Spleen (tissue), 11 donors: ENCODE data around the gene FAM234B. TPM values are rescaled to one million over a fixed set of nuclear protein-coding genes. Genes with fewer than 3 reads are reported as not detected.
A peak's percentile ranks its signal among the peaks of the same experiment; 100 is the strongest.

Source experiments
- DNase-seq: peaks from one replicate; pipeline ENCODE4 v3.0.0-alpha.2; 2020
- H3K27ac ChIP-seq, 8 donors: fragments of 200-600 bp; sonication (generic) in 7 of 8; 1 replicate in 4 of 8; 2 replicates in 4 of 8; pipeline versions ENCODE4 v1.5.0 to v1.8.0; 2016 to 2021; ENCODE audit warnings: inconsistent platforms in 4 of 8, mild to moderate bottlenecking in 4 of 8, moderate library complexity in 1 of 8
- H3K27me3 ChIP-seq, 7 donors: fragments of 200-600 bp; sonication (generic) in 6 of 7; replicated peaks in 1 of 7; 1 replicate in 4 of 7; 2 replicates in 3 of 7; pipeline versions ENCODE4 v1.5.0 to v1.8.0; 2016 to 2021; ENCODE audit warnings: inconsistent platforms in 3 of 7, mild to moderate bottlenecking in 1 of 7
- H3K36me3 ChIP-seq, 6 donors: fragments of 200-600 bp; sonication (generic) in 5 of 6; 1 replicate in 4 of 6; 2 replicates in 2 of 6; pipeline versions ENCODE4 v1.5.0 to v1.8.0; 2016 to 2021; ENCODE audit warnings: inconsistent platforms in 2 of 6
- H3K4me1 ChIP-seq, 6 donors: fragments of 200-600 bp; sonication (generic) in 5 of 6; 1 replicate in 3 of 6; 2 replicates in 3 of 6; pipeline versions ENCODE4 v1.5.0 to v1.8.0; 2016 to 2021; ENCODE audit warnings: inconsistent platforms in 3 of 6
- H3K4me3 ChIP-seq, 8 donors: fragments of 200-600 bp; sonication (generic) in 7 of 8; 1 replicate in 4 of 8; 2 replicates in 4 of 8; pipeline versions ENCODE4 v1.5.0 to v1.8.0; 2016 to 2021; ENCODE audit warnings: inconsistent platforms in 4 of 8, mild to moderate bottlenecking in 4 of 8, moderate library complexity in 2 of 8
- H3K9me3 ChIP-seq, 8 donors: fragments of 200-600 bp; sonication (generic) in 7 of 8; 1 replicate in 4 of 8; 2 replicates in 4 of 8; pipeline versions ENCODE4 v1.5.0 to v1.8.0; 2016 to 2021; ENCODE audit warnings: inconsistent platforms in 4 of 8
- POLR2A ChIP-seq, 3 donors: fragments of 450-650 bp; IDR thresholded peaks; one replicate each; pipeline ENCODE4 v1.5.1; 2017; ENCODE audit warnings: antibody characterized with exemption in 3 of 3, mild to moderate bottlenecking in 1 of 3
- POLR2AphosphoS5 ChIP-seq, 3 donors: sonication (generic); formaldehyde crosslinking; IDR thresholded peaks; one replicate each; pipeline ENCODE4 v1.5.1; 2017; ENCODE audit warnings: antibody characterized with exemption in 3 of 3
- WGBS, 5 donors: extraction: QIAGEN DNeasy Blood & Tissue Kit in 3 of 5; methylation state at CpG; one replicate each; pipeline versions ENCODE4 v1.1.5 to v1.1.7; 2013 to 2018; 5-methylcytosine and 5-hydroxymethylcytosine counted together
- intact Hi-C: fragments of 100-400 bp; cut with DNase I; formaldehyde crosslinking; loops from one replicate; pipeline ENCODE4 v1.15.0; 2023; ENCODE audit warnings: low total_unique reads
- polyA plus RNA-seq, 3 donors: library from polyadenylated mRNA; stranded (reverse); fragments of 200-250 nt; gene quantifications; one replicate each; pipeline ENCODE4 v1.2.1, GENCODE V29; 2013
- total RNA-seq, 7 donors: library from RNA; depleted of rRNA in 3 of 7; stranded (reverse); fragments of >200 nt in 3 of 7; fragmentation: NEBNext Ultra II Directional in 4 of 7; extraction: Animal tissue kit (Norgen Biotek cat#: 25700) in 4 of 7; gene quantifications; one replicate each; pipeline versions ENCODE4 v1.1.0 to v1.2.1, GENCODE V29; 2016 to 2021
- TF ChIP-seq, protein P1 (sequence below), 11 experiments: fragments of 200-600 bp in 7 of 11; fragments of 450-650 bp in 4 of 11; sonication (generic) in 4 of 11; IDR thresholded peaks in 8 of 11; conservative IDR thresholded peaks in 3 of 11; 1 replicate in 7 of 11; 2 replicates in 4 of 11; pipeline versions ENCODE4 v1.4.0 to v1.8.0; 2016 to 2021; ENCODE audit warnings: antibody characterized with exemption in 11 of 11, inconsistent platforms in 4 of 11, mild to moderate bottlenecking in 1 of 11
- donor health status: healthy with polysubstance abuse.
- donor health status: DM: no; HTN: no; CAD: no; lungs with moderate emphysema.
- donor health status: DM: no; HTN: no; CAD: no.
- donor health status: Bipolar disorder and iron deficiency.
- donor health status: healthy.
- donor health status: DM: no; HTN: no; CAD: no.
- donor health status: DM: yes; HTN: yes; CAD: no.

Gene FAM234B
- total and polyA plus RNA-seq, 10 donors = 0.59 to 8.2 (median 6.2) TPM

DNA sequence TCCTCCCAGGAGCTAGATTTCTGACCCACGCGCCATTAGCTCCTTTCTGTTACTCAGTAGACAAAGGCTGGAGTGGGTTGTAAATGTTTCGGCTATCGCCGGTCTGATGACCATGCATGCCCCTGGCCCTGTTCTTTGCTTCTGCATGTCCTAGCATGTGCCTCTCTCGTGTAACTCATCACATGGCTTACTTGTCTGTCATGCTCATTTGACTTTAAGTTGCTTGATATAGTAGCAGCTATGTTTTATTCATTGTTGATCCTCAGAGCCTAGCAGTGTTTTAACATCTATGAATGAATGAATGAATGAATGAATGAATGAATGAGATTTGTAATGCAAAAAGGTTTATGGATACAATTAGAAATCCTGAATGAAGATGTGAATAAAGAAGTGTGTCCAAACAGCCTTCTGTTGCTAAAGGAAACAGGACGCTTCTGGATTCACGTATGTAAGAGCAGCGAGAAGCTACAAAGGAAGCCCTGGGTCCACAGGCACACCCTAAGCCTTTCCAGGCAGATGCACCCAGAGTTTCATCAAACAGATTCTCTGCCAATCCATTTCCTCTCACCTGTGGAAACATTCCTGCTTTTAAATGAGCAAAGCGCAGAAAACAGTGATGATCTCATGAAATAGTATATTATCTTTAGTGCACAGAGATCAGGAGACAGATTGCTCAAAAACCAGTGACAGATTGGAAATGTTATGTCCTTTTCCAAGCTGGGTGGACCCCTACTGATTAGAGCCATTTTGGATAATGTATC is 55.8 kb downstream of the FAM234B start:
- 69 to 81% (median 73%) methylated on average over 10 of the region's 10 CpGs for WGBS, 5 donors
- Histone ChIP-seq H3K4me1 (peaks cover 24 to 67% (median 54%) of the 10 kb centered on the region in 6 donors), H3K9me3 (no peaks in the 10 kb centered on the region), H3K27me3 (no peaks in the 10 kb centered on the region), H3K4me3 (peak overlapping the region in 1 of 8 donors; percentile 78), H3K27ac (peak overlapping the region; percentile 85 to 96 (median 90)), H3K36me3 (no peaks in the 10 kb centered on the region)
- no peak for DNase-seq
- TF ChIP-seq POLR2A (IDR thresholded peaks at IDR 0.05) = no peak
- intact Hi-C loops = loop anchor here (5.0 kb wide), 1 partner anchor 107 kb away; no protein-coding TSS in a partner anchor

DNA sequence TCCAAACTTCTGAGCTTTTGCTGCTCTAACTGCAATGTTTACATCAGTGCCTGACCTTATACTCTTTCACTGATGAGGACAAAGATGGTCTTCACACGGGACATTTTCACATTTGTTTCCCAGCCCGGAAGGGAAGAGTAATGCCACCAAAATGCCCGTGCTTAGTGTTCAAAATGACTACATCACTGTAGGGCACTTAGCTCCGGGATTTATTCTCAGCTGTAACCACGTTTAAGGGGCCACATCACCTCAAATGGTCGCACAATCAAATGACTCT is 56.4 kb downstream of the FAM234B start:
- peak overlapping the region; percentile 85 to 96 (median 90) for H3K27ac ChIP-seq
- 5 to 8% (median 8%) methylated on average over 6 of the region's 6 CpGs for WGBS, 5 donors
- intact Hi-C loops = loop anchor here (5.0 kb wide), 1 partner anchor 107 kb away; no protein-coding TSS in a partner anchor

DNA sequence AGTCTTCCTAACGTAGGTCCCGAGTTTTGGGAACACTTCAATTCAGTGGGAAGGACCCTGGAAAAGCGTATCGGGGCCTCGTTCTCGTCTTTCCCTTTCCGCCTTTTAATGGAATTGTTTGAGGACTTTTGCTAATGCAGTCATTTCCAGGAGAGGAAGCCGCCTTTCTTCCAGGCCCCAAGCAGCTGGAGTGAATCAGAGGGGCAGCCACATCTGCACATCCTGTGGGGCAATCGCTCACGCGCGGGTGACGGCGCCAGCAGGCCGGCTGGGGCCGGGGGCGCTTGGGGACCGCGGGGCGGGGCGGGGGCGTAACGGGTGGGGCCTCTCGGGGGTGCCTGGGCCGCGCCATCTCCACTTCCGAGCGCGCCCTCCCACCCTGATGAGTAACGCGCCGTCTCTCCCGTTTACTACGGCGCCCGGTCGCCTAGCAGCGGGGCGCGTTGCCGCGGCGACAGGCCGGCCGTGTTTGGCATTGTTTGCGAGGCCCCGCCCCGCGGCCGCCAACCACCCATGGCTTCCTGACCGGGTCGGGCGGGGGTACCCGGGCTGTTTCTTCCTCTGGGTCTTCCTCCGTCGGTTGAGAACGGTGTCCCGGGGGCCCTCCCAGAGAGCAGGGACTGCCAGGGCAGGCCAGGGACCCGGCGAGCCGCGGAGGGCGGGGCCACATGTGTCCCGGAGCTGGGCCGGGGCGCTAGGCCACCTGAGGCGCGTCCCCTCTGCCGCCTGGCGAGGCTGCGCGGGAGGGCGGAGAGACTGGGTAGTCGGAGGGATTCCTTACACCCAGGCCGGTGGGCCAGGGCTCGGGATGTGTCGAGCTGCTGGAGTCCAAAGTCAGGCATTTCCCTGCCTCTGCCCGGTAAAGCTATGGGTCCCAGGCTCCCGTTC is 56.9 kb downstream of the FAM234B start:
- TF ChIP-seq POLR2AphosphoS5 (IDR thresholded peaks at IDR 0.05) = peak; percentile 78 to 90 (median 88)
- peak in 1 of 3 donors; percentile 51 for TF ChIP-seq POLR2A (IDR thresholded peaks at IDR 0.05)
- TF ChIP-seq, protein P1, sequence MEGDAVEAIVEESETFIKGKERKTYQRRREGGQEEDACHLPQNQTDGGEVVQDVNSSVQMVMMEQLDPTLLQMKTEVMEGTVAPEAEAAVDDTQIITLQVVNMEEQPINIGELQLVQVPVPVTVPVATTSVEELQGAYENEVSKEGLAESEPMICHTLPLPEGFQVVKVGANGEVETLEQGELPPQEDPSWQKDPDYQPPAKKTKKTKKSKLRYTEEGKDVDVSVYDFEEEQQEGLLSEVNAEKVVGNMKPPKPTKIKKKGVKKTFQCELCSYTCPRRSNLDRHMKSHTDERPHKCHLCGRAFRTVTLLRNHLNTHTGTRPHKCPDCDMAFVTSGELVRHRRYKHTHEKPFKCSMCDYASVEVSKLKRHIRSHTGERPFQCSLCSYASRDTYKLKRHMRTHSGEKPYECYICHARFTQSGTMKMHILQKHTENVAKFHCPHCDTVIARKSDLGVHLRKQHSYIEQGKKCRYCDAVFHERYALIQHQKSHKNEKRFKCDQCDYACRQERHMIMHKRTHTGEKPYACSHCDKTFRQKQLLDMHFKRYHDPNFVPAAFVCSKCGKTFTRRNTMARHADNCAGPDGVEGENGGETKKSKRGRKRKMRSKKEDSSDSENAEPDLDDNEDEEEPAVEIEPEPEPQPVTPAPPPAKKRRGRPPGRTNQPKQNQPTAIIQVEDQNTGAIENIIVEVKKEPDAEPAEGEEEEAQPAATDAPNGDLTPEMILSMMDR (IDR thresholded peaks at IDR 0.05 in 8 of 11, conservative IDR thresholded peaks at IDR 0.05 in 3 of 11) = peak in 4 of 11 experiments; percentile 6 to 40 (median 23)
- H3K9me3 ChIP-seq = no peaks in the 10 kb centered on the region
- H3K4me1 ChIP-seq = peaks cover 24 to 67% (median 54%) of the 10 kb centered on the region in 6 donors
- no peaks in the 10 kb centered on the region for H3K36me3 ChIP-seq
- intact Hi-C loops = loop anchor here (5.0 kb wide), 1 partner anchor 106 kb away; no protein-coding TSS in a partner anchor
- WGBS, 5 donors = 1 to 2% (median 2%) methylated on average over 54 to 79 of the region's 79 CpGs
- no peaks in the 10 kb centered on the region for H3K27me3 ChIP-seq
- DNase-seq = peak; percentile 98
- H3K4me3 ChIP-seq = peak overlapping the region; percentile 37 to 78 (median 50)
- H3K27ac ChIP-seq = peak overlapping the region; percentile 85 to 96 (median 90)

More for the DNA sequence above, 56.4 kb downstream of the FAM234B start:
- Histone ChIP-seq H3K4me1 (peaks cover 24 to 67% (median 54%) of the 10 kb centered on the region in 6 donors), H3K27me3 (no peaks in the 10 kb centered on the region), H3K4me3 (peak overlapping the region in 7 of 8 donors; percentile 47 to 78 (median 51)), H3K9me3 (no peaks in the 10 kb centered on the region), H3K36me3 (no peaks in the 10 kb centered on the region)
- DNase-seq = no peak
- TF ChIP-seq, protein P1 (IDR thresholded peaks at IDR 0.05 in 8 of 11, conservative IDR thresholded peaks at IDR 0.05 in 3 of 11) = no peak
- TF ChIP-seq POLR2AphosphoS5 (IDR thresholded peaks at IDR 0.05) = no peak
- TF ChIP-seq POLR2A (IDR thresholded peaks at IDR 0.05) = no peak

DNA sequence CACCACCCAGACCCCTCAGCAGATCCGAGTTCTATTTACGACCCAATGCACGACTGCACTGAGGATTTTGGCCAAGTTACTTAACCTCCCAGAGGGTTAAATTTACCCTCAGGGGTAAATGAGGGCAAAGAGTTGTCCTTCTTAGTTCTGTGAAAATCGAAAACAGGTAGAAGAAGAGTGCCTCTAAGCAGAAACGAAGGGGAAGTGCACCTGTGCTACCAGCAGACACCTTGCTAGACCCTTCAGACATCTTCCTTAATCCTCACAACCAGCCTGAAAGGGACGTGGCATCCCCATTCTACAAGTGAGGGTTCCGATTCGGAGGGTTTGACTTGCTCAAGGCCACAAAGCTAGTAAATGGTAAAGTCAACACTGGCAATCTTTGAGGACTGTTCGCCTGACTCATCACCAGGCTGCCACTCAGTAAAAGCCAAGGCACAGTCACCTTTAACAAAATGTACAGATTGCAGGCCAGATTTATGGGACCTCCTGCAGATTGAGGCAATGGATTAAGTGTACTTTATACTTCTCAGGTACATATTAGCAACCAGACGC is 57.7 kb downstream of the FAM234B start:
- TF ChIP-seq, protein P1 (IDR thresholded peaks at IDR 0.05 in 8 of 11, conservative IDR thresholded peaks at IDR 0.05 in 3 of 11) = no peak
- TF ChIP-seq POLR2AphosphoS5 (IDR thresholded peaks at IDR 0.05) (no peak), POLR2A (IDR thresholded peaks at IDR 0.05) (no peak)
- intact Hi-C loops = loop anchor here (5.0 kb wide), 1 partner anchor 105 kb away; no protein-coding TSS in a partner anchor
- 45 to 55% (median 49%) methylated on average over 10 of the region's 10 CpGs for WGBS, 5 donors
- no peak for DNase-seq
- H3K9me3 ChIP-seq = no peaks in the 10 kb centered on the region
- peaks cover 24 to 63% (median 52%) of the 10 kb centered on the region in 6 donors for H3K4me1 ChIP-seq
- H3K36me3 ChIP-seq = no peaks in the 10 kb centered on the region
- H3K4me3 ChIP-seq = peak overlapping the region; percentile 37 to 78 (median 50)
- peak overlapping the region; percentile 85 to 96 (median 90) for H3K27ac ChIP-seq
- no peaks in the 10 kb centered on the region for H3K27me3 ChIP-seq
